BE2C (cell line): ENCODE results near the gene AGAP1.

Experiments used
- DNase-seq: peaks from one replicate; pipeline ENCODE4 v3.0.0-alpha.2; 2020
- H3K27me3 ChIP-seq: fragments of 250-450 bp; sonication (Bioruptor Pico); 2 replicates; pipeline ENCODE4 v1.5.1; 2020; ENCODE audit warnings: mild to moderate bottlenecking
- H3K36me3 ChIP-seq: fragments of 250-450 bp; sonication (Bioruptor Pico); 2 replicates; pipeline ENCODE4 v1.5.1; 2020; ENCODE audit warnings: mild to moderate bottlenecking
- H3K4me1 ChIP-seq: fragments of 250-450 bp; sonication (Bioruptor Pico); 2 replicates; pipeline ENCODE4 v1.5.1; 2020
- H3K4me3 ChIP-seq: 2 replicates; pipeline ENCODE4 v1.5.1; 2011; ENCODE audit warnings: low read depth, low read length
- H3K9me3 ChIP-seq: fragments of 250-450 bp; sonication (Bioruptor Pico); 2 replicates; pipeline ENCODE4 v1.5.1; 2020
- TF ChIP-seq, protein P1 (sequence below): IDR thresholded peaks from 2 replicates; pipeline ENCODE4 v1.5.1; 2012; ENCODE audit warnings: mild to moderate bottlenecking, low read depth, low read length

Gene AGAP1

DNA sequence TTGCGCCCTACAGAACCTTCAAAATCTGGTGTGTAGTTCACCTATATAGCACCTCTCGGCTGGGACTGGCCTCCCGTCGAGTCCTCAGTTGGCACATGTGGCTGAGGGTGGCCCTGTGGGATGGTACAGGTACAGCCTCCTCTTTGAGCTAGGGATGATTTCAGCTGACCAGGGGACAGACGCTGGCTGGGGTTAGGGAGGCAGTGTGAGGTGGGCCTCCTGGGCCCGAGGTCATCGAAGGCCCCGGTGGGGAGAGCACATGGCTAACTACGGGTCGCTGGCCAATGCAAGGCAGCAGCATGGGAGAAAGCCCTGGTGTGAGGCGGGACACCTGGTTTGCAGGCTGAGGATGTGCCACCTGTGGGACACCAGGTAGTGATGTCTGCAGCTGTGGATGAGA is 369.6 kb downstream of the AGAP1 start:
- H3K9me3 ChIP-seq: no peaks in the 10 kb centered on the region
- no peaks in the 10 kb centered on the region for H3K4me1 ChIP-seq
- H3K4me3 ChIP-seq: no peak overlapping the region
- no peak for DNase-seq
- no peaks in the 10 kb centered on the region for H3K36me3 ChIP-seq
- TF ChIP-seq, protein P1, sequence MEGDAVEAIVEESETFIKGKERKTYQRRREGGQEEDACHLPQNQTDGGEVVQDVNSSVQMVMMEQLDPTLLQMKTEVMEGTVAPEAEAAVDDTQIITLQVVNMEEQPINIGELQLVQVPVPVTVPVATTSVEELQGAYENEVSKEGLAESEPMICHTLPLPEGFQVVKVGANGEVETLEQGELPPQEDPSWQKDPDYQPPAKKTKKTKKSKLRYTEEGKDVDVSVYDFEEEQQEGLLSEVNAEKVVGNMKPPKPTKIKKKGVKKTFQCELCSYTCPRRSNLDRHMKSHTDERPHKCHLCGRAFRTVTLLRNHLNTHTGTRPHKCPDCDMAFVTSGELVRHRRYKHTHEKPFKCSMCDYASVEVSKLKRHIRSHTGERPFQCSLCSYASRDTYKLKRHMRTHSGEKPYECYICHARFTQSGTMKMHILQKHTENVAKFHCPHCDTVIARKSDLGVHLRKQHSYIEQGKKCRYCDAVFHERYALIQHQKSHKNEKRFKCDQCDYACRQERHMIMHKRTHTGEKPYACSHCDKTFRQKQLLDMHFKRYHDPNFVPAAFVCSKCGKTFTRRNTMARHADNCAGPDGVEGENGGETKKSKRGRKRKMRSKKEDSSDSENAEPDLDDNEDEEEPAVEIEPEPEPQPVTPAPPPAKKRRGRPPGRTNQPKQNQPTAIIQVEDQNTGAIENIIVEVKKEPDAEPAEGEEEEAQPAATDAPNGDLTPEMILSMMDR: no peak
- no peaks in the 10 kb centered on the region for H3K27me3 ChIP-seq

- TF ChIP-seq, protein P1: no peak
- H3K4me1 ChIP-seq: no peaks in the 10 kb centered on the region
Measured at GRCh38 chr2:235864302-235864701, 370.5 kb downstream of the AGAP1 start.

GRCh38 chr2:235864733-235865515 is 371.1 kb downstream of the AGAP1 start:
- no peaks in the 10 kb centered on the region for H3K36me3 ChIP-seq
- H3K4me1 ChIP-seq: no peaks in the 10 kb centered on the region
- TF ChIP-seq, protein P1: no peak
- no peaks in the 10 kb centered on the region for H3K9me3 ChIP-seq
- no peaks in the 10 kb centered on the region for H3K27me3 ChIP-seq
- no peak for DNase-seq
- H3K4me3 ChIP-seq: no peak overlapping the region

More at GRCh38 chr2:235864302-235864701, 370.5 kb downstream of the AGAP1 start:
- Histone ChIP-seq H3K36me3 (no peaks in the 10 kb centered on the region), H3K9me3 (no peaks in the 10 kb centered on the region), H3K4me3 (no peak overlapping the region), H3K27me3 (no peaks in the 10 kb centered on the region)
- no peak for DNase-seq

- Histone ChIP-seq H3K36me3 (no peaks in the 10 kb centered on the region), H3K4me1 (no peaks in the 10 kb centered on the region), H3K9me3 (no peaks in the 10 kb centered on the region), H3K27me3 (no peaks in the 10 kb centered on the region), H3K4me3 (no peak overlapping the region)
- TF ChIP-seq, protein P1: no peak
- DNase-seq: no peak
Measured at GRCh38 chr2:235866373-235866772, 372.5 kb downstream of the AGAP1 start.

- Histone ChIP-seq H3K9me3 (no peaks in the 10 kb centered on the region), H3K4me3 (no peak overlapping the region), H3K4me1 (no peaks in the 10 kb centered on the region), H3K27me3 (no peaks in the 10 kb centered on the region), H3K36me3 (no peaks in the 10 kb centered on the region)
- TF ChIP-seq, protein P1: no peak
- no peak for DNase-seq
Measured at GRCh38 chr2:235868224-235868623, 374.4 kb downstream of the AGAP1 start.

DNA sequence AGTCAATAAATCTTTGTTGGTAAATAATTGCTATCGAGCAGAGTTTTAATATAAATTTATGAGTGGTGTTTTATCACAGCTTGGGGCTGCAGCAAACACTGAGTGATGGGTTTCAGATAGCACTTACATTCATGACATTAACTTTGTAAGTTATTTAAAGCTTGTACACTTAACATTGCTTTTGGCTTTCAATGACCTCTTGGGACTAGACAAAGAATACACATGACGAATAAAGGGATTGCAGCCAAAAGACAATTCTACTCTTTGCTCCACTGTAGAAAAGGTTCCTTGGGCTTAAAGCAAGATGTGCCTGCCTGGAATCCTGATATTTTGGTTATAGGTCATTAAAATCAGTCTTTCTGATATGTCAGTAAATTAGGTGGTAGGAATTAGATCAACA is 374.8 kb downstream of the AGAP1 start:
- TF ChIP-seq, protein P1: no peak
- H3K4me1 ChIP-seq: no peaks in the 10 kb centered on the region
- H3K36me3 ChIP-seq: no peaks in the 10 kb centered on the region
- DNase-seq: no peak
- no peaks in the 10 kb centered on the region for H3K9me3 ChIP-seq
- H3K27me3 ChIP-seq: no peaks in the 10 kb centered on the region
- no peak overlapping the region for H3K4me3 ChIP-seq
